WERI-Rb-1 (cell line): Measurements from ENCODE around the gene LCN6.
A peak's percentile ranks its signal among the peaks of the same experiment; 100 is the strongest.

Source experiments
- DNase-seq: peaks from one replicate; pipeline ENCODE4 v3.0.0-alpha.2; 2020
- H3K27ac ChIP-seq: fragments of 250-450 bp; sonication (Bioruptor Pico); 2 replicates; pipeline ENCODE4 v1.5.1; 2020; ENCODE audit warnings: mild to moderate bottlenecking, moderate library complexity
- H3K27me3 ChIP-seq: fragments of 250-450 bp; sonication (Bioruptor Pico); 2 replicates; pipeline ENCODE4 v1.5.1; 2021; ENCODE audit warnings: mild to moderate bottlenecking, low read depth, moderate library complexity; ENCODE audit not compliant: insufficient read depth, severe bottlenecking
- H3K36me3 ChIP-seq: fragments of 250-450 bp; sonication (Bioruptor Pico); 2 replicates; pipeline ENCODE4 v1.5.1; 2020; ENCODE audit warnings: mild to moderate bottlenecking, moderate library complexity
- H3K4me3 ChIP-seq: 2 replicates; pipeline ENCODE4 v1.5.1; 2011; ENCODE audit warnings: low read depth, mild to moderate bottlenecking, control low read depth, low read length
- H3K9me3 ChIP-seq: fragments of 250-450 bp; sonication (Bioruptor Pico); 2 replicates; pipeline ENCODE4 v1.5.1; 2021; ENCODE audit warnings: mild to moderate bottlenecking, moderate library complexity; ENCODE audit not compliant: severe bottlenecking
- CTCF ChIP-seq: IDR thresholded peaks from 2 replicates; pipeline ENCODE4 v1.5.1; 2011; ENCODE audit warnings: low read depth, mild to moderate bottlenecking, control low read depth, inconsistent platforms, low read length

The LCN6 gene

GRCh38 chr9:136743639-136744211, 4.6 kb downstream of the LCN6 start:
- no peaks in the 10 kb centered on the region for H3K27me3 ChIP-seq
- DNase-seq: no peak
- no peak overlapping the region for H3K27ac ChIP-seq
- TF ChIP-seq CTCF: no peak
- no peaks in the 10 kb centered on the region for H3K9me3 ChIP-seq
- H3K36me3 ChIP-seq: no peaks in the 10 kb centered on the region
- H3K4me3 ChIP-seq: no peak overlapping the region

GRCh38 chr9:136742591-136743391, 5.5 kb downstream of the LCN6 start, which contains the start of gene LCN10:
TSS of gene LCN10 (minus strand) at chr9:136742940. CDS start at chr9:136742903, 37 bp downstream.
- H3K4me3 ChIP-seq: no peak within 1 kb of the TSS
- no peaks in the 10 kb centered on the region for H3K36me3 ChIP-seq
- H3K27me3 ChIP-seq: no peaks in the 10 kb centered on the region
- H3K27ac ChIP-seq: no peak within 1 kb of the TSS
- H3K9me3 ChIP-seq: no peaks in the 10 kb centered on the region
- DNase-seq: peak; percentile 91
- TF ChIP-seq CTCF: peak; percentile 82

GRCh38 chr9:136741883-136742571, 6.3 kb downstream of the LCN6 start:
- no peak overlapping the region for H3K4me3 ChIP-seq
- no peak overlapping the region for H3K27ac ChIP-seq
- no peaks in the 10 kb centered on the region for H3K27me3 ChIP-seq

GRCh38 chr9:136740971-136741882, 7.1 kb downstream of the LCN6 start:
- no peak overlapping the region for H3K27ac ChIP-seq
- no peak for DNase-seq
- no peak overlapping the region for H3K4me3 ChIP-seq
- no peak for TF ChIP-seq CTCF
- no peaks in the 10 kb centered on the region for H3K9me3 ChIP-seq
- no peaks in the 10 kb centered on the region for H3K27me3 ChIP-seq
- H3K36me3 ChIP-seq: no peaks in the 10 kb centered on the region

More at GRCh38 chr9:136741883-136742571, 6.3 kb downstream of the LCN6 start:
- TF ChIP-seq CTCF: no peak
- Histone ChIP-seq H3K9me3 (no peaks in the 10 kb centered on the region), H3K36me3 (no peaks in the 10 kb centered on the region)
- no peak for DNase-seq

- no peak overlapping the region for H3K27ac ChIP-seq
- no peaks in the 10 kb centered on the region for H3K9me3 ChIP-seq
- no peaks in the 10 kb centered on the region for H3K27me3 ChIP-seq
- no peak overlapping the region for H3K4me3 ChIP-seq
- no peak for DNase-seq
- no peak for TF ChIP-seq CTCF
- no peaks in the 10 kb centered on the region for H3K36me3 ChIP-seq
Measured at GRCh38 chr9:136740491-136740890, 7.8 kb downstream of the LCN6 start.
